Esophagus squamous epithelium (tissue), 5 donors: ENCODE measurements around the gene NUP210. TPM values are rescaled to one million over a fixed set of nuclear protein-coding genes. Genes with fewer than 3 reads are reported as not detected.
A peak's percentile ranks its signal among the peaks of the same experiment; 100 is the strongest.

Experiments
- DNase-seq: peaks from one replicate; lab custom pipeline; 2025; lab: John Stamatoyannopoulos, UW
- H3K27ac ChIP-seq, 4 donors: fragments of 200-600 bp; sonication (generic); one replicate each; pipeline ENCODE4 v1.5.1; 2016 to 2019; ENCODE audit warnings: mild to moderate bottlenecking in 1 of 4
- H3K27me3 ChIP-seq, 4 donors: fragments of 200-600 bp; sonication (generic); 1 replicate in 3 of 4; 2 replicates in 1 of 4; pipeline versions ENCODE4 v1.5.1 to v1.6.0; 2017 to 2021; ENCODE audit warnings: antibody characterized with exemption in 1 of 4
- H3K36me3 ChIP-seq, 3 donors: fragments of 200-600 bp; sonication (generic); one replicate each; pipeline ENCODE4 v1.5.1; 2016 to 2019
- H3K4me1 ChIP-seq, 3 donors: fragments of 200-600 bp; sonication (generic); one replicate each; pipeline ENCODE4 v1.5.1; 2017 to 2019
- H3K4me3 ChIP-seq, 4 donors: fragments of 200-600 bp; sonication (generic); 1 replicate in 3 of 4; 2 replicates in 1 of 4; pipeline ENCODE4 v1.5.1; 2016 to 2019; ENCODE audit warnings: mild to moderate bottlenecking in 2 of 4, moderate library complexity in 1 of 4
- H3K9me3 ChIP-seq, 3 donors: fragments of 200-600 bp; sonication (generic); one replicate each; pipeline ENCODE4 v1.5.1; 2016 to 2019
- CTCF ChIP-seq, 6 experiments: fragments of 450-650 bp in 4 of 6; fragments of 200-600 bp in 2 of 6; sonication (generic) in 2 of 6; IDR thresholded peaks; one replicate each; pipeline ENCODE4 v1.5.1; 2016 to 2019; ENCODE audit warnings: antibody characterized with exemption in 6 of 6, mild to moderate bottlenecking in 4 of 6, moderate library complexity in 4 of 6
- POLR2A ChIP-seq, 4 donors: fragments of 450-650 bp; IDR thresholded peaks; one replicate each; pipeline ENCODE4 v1.6.1; 2017; ENCODE audit warnings: antibody characterized with exemption in 4 of 4, mild to moderate bottlenecking in 4 of 4, moderate library complexity in 3 of 4
- WGBS, 2 donors: methylation state at CpG; one replicate each; pipeline ENCODE4 v1.1.5; 2018; 5-methylcytosine and 5-hydroxymethylcytosine counted together
- intact Hi-C: fragments of 100-400 bp; cut with DNase I; formaldehyde crosslinking; loops from one replicate; pipeline ENCODE4 v1.15.0; 2022
- total RNA-seq, 4 donors: library from RNA; depleted of rRNA; stranded (reverse); fragments of >200 nt; gene quantifications; one replicate each; pipeline ENCODE4 v1.1.0, GENCODE V29; 2016
- donor health status: DM: yes; HTN: yes; CAD: no.

Gene NUP210
- total RNA-seq, 4 donors from 2014 or later: 7.2 to 14.5 (median 9.4) TPM

GRCh38 chr3:13459605-13460340 is 39.7 kb upstream of the NUP210 start:
- H3K9me3 ChIP-seq: no peaks in the 10 kb centered on the region
- H3K4me1 ChIP-seq: peaks cover 0 to 17% (median 7%) of the 10 kb centered on the region in 3 donors
- intact Hi-C loops: no loop called here
- DNase-seq: no peak
- 80 to 89% methylated on average over 9 of the region's 9 CpGs for WGBS, 2 donors
- H3K27me3 ChIP-seq: peaks cover 0 to 22% (median 0%) of the 10 kb centered on the region in 4 donors
- no peaks in the 10 kb centered on the region for H3K36me3 ChIP-seq
- H3K27ac ChIP-seq: no peak overlapping the region
- no peak overlapping the region for H3K4me3 ChIP-seq
- TF ChIP-seq CTCF (IDR thresholded peaks at IDR 0.05) (no peak), POLR2A (IDR thresholded peaks at IDR 0.05) (no peak)

GRCh38 chr3:13457593-13457992 is 37.5 kb upstream of the NUP210 start:
- H3K9me3 ChIP-seq: no peaks in the 10 kb centered on the region
- H3K4me3 ChIP-seq: no peak overlapping the region
- no peak for DNase-seq
- no peak for TF ChIP-seq POLR2A (IDR thresholded peaks at IDR 0.05)
- no peak for TF ChIP-seq CTCF (IDR thresholded peaks at IDR 0.05)
- peaks cover 0 to 24% (median 10%) of the 10 kb centered on the region in 3 donors for H3K4me1 ChIP-seq
- no peak overlapping the region for H3K27ac ChIP-seq
- H3K27me3 ChIP-seq: peaks cover 0 to 10% (median 0%) of the 10 kb centered on the region in 4 donors
- intact Hi-C loops: no loop called here
- H3K36me3 ChIP-seq: no peaks in the 10 kb centered on the region
- 55 to 73% methylated on average over 2 to 4 of the region's 4 CpGs for WGBS, 2 donors

- 48 to 60% methylated on average over 5 to 6 of the region's 6 CpGs for WGBS, 2 donors
- TF ChIP-seq CTCF (IDR thresholded peaks at IDR 0.05) (no peak), POLR2A (IDR thresholded peaks at IDR 0.05) (no peak)
These were observed 35.5 kb upstream of the NUP210 start for GRCh38 chr3:13455644-13456043.

DNA sequence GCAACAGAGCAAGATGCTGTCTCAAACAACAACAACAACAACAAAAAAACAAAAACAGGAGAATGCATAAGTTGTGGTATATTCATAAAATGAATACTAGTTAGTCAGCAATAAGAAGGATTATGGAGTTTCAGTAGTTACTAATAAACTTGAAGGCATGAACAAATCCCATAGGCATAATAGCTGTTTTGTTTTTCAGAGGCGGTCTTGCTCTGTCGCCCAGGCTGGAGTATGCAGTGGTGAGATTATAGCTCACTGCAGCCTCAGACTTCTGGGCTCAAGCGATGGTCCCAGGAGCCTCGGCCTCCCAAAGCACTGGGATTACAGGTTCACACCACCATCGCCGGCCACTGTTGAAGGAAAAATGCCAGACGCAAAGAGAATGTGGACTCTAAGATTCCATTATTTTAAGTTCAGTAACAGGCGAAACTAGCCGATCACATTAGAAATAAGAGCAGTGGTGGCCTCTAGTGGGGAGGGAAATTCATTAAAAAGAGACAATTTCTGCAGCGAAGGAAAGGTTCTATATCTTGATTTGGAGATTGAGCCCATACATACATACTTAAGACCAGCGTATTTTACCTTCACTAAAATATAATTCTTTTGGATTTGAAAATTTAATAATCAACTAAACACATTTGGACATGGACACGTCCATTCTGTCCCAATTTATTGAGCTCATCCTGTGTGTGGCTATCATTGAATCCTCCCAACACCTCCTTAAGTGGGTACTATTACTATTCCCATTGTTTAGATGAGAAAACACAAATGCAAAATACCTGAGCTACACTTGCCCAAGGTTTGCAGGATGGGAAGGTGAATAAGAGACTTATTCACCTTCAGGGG is 32.6 kb upstream of the NUP210 start:
- Histone ChIP-seq H3K27me3 (no peaks in the 10 kb centered on the region), H3K9me3 (no peaks in the 10 kb centered on the region), H3K4me1 (peaks cover 7 to 40% (median 18%) of the 10 kb centered on the region in 3 donors), H3K27ac (peak overlapping the region; percentile 80 to 95 (median 88)), H3K4me3 (peak overlapping the region; percentile 34 to 74 (median 52)), H3K36me3 (no peaks in the 10 kb centered on the region)
- peak; percentile 24 to 69 (median 59) for TF ChIP-seq CTCF (IDR thresholded peaks at IDR 0.05)
- TF ChIP-seq POLR2A (IDR thresholded peaks at IDR 0.05): no peak
- intact Hi-C loops: loop anchor here (5.0 kb wide), 1 partner anchor 360 kb away; no protein-coding TSS in a partner anchor
- 12 to 15% methylated on average over 12 of the region's 12 CpGs for WGBS, 2 donors
- DNase-seq: no peak

More at GRCh38 chr3:13455644-13456043, 35.5 kb upstream of the NUP210 start:
- Histone ChIP-seq H3K9me3 (no peaks in the 10 kb centered on the region), H3K4me1 (peaks cover 7 to 40% (median 18%) of the 10 kb centered on the region in 3 donors), H3K4me3 (no peak overlapping the region), H3K27me3 (no peaks in the 10 kb centered on the region), H3K27ac (peak overlapping the region; percentile 66 to 74 (median 73)), H3K36me3 (no peaks in the 10 kb centered on the region)
- no peak for DNase-seq
- intact Hi-C loops: no loop called here
